ENCODE results near the gene CFAP73.
"Not testable (repeated sequence)": the region's sequence is repeated elsewhere in the genome, so short reads cannot be mapped to it uniquely, and the experiment has no call there.

The CFAP73 gene

DNA sequence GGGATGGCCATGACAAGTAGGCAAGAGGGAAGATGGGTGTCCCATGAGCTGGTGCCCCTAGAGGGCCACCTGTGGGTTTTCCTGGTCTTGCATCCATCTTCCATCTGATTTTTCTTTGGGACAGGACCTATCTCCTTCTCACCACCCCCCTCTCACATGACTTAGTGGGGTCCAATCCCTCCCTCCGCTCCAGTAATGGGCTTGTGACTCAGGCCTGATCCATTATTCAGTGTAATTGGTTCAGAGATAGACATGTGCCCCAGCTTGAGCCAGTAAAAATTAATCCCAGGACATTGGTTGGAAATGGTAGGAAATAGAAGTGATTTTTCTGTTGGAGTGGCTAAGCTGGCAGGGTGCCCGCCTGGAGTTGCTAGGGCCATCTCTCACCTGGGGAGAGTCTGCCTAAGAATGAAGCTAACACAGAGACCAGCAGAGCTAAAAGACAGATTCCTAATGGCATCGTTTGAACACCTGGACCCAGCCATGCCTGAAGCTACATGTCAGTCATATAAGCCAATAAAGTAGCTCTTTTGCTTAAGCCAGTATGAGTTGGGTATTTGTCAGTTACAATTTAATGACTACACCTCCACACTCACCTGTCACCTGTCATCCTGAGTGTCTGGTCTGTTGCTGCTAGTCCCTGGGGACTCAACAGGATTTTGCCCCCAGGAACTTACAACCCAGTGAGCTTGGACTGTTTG lies 28.7 kb upstream of the CFAP73 start:
- DNase-seq, result no peak

DNA sequence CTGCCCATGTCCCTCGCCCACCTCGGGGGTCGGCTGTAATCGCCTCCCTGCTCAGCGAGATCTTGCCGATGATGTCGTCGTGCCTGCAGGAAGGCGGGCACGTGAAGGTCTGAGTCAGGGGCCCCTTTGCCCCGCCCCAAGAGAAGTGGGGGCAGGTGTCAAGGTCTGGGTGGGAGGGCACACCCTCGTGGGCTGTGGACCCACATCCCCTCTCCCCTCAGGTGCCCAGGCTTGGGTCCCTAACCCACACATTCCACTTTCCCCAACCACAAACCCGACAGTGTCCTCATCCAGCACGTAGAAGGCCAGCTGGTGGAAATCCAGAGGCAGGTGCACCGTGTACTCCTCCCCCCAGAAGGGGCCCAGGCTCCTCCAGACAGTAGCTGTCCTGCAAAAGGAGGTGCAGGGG lies 21.7 kb upstream of the CFAP73 start:
- DNase-seq, result no peak

DNA sequence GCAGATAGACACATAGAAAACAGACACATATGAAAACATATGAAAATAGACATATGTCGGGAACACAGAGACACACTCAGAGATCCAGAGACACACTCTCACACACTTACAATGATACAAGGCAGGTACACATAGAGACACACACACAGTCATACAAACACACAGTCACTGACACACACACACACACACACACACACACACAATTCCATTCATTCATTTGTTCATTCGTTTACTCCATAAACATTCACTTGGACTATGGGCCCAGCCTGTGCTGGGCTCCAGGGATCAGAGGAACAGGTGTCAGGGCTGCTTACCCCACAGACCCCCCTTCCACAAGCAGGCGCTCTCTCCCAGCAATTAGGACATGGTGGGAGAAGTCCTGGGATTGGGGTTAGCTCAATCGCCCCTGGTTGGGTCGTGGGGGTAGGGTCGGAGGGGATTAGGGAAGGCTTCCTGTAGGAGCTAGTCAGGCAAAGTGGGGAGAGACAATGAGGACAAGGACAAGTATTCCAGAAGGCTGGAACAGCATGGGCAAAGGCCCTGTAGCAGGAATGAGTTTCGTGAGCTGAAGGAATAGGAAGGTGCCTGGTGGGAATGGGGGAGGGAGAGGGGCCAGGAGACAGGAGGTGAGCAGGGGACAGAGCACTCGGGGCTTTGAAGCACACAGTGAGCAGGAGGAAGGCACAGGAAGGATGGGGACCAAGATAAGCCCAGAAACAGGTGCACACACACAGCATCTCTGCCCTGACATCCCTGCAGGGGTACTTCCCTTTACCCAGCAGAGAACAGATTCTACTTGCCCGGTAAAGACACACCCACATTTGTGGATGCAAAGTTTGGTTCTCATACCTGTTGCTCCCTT lies 20.5 kb upstream of the CFAP73 start:
- no peak for DNase-seq

DNA sequence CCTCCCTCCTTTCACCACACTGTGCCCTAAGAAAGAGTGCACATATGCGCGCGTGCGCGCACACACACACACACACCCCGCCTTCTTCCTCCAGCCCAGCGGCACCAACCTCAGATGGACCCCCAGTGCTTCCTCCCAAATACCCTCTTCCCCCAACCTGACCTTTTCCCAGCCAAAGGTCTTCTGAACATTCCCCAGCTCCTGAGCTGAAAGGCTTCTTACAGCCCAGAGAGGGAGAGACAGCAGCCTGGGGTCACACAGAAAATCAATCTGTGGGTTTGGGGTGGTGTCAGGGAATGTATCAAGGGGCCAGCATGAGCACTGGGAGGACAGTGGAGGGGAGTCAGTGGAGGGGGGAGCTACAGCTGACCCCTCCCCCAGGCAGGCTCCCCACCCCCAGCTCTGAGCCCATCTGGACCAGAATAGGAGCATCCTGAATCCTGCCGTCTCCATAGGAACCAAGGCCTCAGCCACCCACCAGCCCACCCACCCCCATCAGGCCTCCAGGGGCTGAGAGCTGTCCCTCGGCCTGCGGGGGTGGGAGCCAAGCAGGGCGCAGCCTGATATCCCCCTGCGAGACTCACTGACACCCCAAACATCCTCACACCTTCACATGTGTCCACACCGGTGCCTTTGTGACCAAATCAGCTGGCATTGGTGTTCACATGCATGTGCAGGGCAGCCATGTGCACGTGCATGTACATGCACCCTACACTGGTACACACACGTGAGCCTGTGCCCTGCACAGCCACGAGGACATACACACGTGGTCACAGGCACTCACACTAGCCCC lies 19.7 kb upstream of the CFAP73 start:
- DNase-seq, result no peak

DNA sequence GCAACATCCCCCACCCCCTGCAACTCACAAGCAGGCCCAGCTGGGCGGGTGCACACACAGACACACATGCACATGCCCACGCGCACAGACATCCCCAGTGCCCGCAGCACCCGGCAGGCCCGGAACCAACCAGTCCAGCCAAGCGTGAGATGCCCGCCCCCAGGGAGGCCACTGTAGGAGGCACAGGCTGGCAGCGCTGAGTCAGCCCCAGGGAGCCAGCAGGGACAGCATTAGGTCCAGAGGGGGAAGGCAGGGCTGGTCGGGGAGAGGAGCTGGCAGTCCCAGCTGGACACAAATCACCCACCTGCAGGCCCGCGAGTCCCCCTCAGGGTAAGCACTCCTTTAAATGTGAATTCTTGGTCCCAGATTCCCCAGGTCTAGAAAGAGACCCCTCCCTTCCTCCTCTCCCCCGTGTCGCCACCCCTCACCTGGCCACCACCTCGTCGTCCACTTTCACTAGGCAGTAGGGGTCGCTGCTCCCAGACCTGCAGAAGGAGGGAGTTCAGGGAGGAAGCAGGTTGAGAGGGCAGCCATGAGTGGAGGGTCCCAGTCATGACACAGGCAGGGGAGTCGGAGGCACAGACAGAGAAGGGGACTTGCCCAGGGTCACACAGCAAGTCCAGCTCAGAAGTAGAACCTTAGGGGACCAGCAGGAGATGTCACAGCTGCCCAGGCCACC lies 18.9 kb upstream of the CFAP73 start:
- peak in 1 of 2 experiments; percentile 6 for DNase-seq

DNA sequence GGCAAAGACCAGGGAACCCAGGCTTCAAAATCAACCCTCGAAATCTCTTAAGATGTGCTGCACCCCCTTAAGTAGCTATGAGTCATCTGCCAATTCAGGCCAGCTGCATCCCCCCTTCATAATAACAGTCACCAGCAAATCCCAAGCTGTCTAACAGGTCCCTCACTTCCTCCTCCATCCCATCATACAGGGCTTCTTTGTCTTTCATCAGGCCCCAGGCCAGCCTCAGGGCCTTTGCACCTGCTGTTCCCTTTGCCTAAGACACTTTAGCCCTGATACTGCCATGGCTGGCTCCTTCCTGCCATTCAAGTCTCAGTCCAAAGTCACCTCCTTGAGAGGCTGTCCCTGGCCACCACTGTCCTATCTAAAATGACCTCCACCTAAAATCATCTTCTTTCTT lies 18.0 kb upstream of the CFAP73 start:
- DNase-seq, result no peak

DNA sequence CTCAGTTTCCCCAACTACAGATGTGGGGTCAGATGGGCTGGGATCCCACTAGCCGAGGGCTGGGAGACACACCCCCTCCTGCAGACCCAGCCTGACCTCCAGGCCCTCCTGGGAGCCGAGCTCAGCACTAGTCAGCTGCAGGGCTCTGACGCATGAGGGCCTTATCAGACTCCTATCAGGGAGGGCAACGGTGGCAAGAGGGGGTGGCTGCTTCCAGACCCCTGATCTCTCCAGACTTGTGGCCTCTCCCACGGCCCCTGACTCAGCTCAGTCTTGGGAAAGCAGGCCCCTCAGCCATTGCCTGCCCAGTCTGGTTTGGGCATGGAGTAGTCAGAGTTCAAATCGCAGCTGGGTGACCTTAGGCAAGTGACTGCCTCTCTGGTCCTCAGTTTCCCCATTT lies 16.5 kb upstream of the CFAP73 start:
- no peak for DNase-seq

DNA sequence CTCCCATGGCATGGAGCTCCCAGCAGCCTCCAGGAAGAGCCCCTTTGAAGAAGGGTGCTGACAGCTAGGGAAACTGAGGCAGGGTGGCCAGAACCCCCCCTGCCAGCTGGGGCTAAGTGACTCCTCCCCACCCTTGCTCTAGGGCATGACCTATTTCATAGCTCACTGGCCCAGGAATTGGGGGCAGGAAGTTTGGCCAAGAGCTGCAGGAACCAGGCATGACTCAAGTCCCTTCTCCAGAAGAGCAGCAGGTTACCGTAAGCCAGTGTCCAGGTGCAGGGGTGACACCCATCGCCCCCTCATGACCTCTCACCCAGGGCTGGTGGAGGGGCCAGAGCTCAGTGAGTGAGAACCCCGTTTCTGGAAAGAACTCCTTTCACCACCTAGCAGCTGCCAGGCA lies 15.9 kb upstream of the CFAP73 start:
- DNase-seq, result no peak

DNA sequence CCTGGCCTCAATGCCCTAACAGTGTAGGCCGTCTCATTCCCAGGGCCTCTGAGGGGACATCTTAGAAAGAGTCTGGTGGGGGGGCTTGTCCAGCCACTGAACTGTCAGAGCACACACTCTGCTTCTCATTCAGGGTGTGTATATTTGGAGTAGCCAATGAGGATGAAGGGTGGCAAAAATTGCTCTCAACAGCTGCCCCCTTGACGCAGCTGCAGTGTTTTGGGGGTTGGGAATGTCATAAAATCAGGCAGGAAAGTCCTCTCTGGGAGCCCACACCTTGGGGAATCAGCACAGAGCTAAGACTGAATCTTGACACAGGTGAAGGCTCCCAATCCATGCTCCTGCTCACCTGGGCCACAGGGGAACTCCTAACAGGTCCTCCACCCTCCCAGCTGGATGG lies 15.5 kb upstream of the CFAP73 start:
- no peak for DNase-seq

DNA sequence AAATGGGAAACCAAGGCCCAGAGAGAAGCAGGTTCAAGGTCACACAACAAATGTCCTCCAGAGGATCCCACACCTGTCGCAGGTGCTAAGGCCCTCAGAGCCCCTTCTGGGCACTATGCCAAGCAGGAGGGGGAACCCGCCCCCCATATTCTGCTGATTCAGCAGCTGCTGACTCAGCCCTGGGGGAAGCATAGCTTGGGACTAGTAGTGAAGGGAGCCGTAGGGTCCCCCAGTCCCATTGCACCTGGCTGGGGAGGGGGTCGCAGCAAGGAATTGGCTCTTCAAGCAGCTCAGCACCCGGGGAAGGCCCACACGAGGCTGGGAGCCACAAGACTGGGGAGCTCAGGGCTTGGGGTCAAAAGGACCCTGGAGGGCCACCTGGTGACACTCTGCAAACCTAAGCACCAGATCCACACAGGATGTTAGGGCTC lies 15.0 kb upstream of the CFAP73 start:
- DNase-seq, result no peak

DNA sequence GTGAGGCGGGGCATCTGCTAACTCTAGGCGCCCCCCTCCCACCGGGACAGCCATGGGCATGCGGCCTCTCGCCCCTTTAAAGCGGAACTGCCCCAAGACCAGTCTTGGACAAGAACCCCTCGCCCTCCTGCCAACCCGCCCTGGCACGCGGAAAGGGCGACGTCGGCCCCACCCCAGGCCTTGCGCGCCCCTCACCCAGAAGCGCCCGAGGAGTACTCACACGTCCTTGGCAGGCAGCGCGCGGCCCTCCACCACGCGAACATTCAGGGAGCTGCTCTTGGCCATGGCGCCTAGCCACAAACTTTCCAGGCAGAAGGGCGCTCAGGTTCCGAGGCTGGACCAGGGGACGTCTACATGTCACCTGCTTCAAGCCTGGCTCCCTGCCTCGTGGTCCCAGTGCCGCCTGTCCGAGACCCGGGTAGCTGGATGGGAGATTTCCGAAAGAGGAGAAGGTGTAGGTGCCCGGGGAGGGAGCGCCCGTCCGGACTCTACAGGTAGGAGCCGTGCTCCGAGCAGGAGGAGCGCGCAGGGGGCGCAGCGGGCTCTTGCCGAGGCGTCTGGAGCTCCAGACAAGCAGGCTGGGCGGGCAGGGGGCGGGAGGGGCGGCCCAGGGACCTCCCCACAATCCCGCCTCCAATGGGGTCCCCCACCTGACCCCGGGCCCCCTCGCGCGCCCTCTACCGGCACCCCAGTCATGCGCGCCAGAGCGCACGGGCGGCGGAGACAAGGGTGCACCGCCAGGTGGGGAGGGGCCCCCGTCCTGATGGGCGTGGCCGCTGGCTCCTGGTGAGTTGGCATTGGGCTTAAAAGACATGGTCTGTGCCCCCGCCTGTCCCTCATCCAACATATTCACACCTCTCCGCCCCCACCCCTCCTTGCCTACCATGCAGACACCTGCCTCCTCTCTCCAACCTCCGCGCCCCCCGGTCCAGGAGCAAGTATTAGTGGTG lies 14.1 kb upstream of the CFAP73 start, which contains the start of gene RASAL1:
Gene RASAL1, minus strand, starts transcription at position 584 of the 950 bp plus-strand sequence. Its CDS starts 299 bp downstream, at position 285.
- DNase-seq, result peak; percentile 65 to 67

DNA sequence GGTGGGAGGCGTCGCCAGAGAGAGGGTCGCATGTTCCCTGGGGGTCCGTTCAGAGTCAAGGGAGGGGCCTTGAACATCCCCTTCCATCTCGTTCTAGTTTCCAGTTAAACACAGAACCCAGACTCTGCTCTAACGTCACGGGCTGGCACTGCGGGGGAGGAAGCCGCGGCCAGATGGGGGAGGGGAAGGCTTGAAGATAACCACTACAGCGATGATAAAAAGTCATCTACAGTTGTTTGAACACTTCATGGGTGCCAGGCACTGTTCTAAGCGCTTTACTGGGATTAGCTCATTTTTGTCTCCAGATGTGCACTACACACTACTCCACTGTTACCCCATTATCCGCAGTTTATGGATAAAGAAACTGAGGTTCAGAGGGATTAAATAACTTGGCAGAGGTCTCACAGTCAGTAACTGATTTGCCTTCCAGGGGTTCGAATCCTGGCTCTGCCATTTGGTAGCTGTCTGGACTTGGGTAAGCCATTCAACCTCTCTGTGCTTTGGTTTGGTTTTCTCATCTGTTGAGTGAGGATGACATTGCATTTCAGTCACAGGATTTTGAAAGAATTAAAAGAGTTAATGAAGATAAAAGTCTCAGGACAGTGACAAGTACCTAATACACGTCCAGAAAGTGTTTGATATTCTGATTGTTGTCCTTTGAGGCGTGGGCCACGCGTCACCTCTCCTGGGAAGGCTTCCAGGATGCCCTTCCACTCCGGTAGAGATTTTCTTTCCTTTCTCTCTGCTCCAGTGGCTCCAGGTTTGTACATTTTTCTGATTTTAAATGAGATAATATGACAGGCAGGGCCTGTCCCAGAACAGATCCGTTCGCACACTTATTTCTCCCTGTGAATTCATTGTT lies 13.2 kb upstream of the CFAP73 start:
- no peak for DNase-seq

DNA sequence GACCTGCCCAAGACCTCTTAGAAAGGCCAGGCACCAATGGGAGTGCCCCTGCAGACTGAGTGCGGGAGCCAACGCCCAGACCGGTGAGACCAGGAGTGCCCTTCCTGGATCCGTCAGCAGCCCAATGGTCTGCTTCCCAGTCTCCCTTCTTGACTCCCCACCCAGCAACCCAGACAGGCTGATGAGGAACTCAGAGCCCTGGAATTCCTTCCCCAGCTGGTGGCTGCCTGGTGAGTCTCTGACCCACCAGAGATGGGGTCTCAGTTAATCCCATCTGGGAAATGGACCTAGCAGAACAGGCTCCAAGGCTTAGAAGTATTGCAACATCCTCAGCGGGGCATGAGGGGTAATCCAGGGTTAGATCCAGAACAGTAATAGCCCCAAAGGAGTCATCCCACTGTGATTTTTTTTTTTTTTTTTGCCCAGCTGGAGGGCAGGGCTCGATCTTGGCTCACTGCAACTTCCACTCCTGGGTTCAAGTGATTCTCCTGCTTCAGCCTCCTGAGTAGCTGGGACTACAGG lies 12.5 kb upstream of the CFAP73 start:
- DNase-seq, result no peak

DNA sequence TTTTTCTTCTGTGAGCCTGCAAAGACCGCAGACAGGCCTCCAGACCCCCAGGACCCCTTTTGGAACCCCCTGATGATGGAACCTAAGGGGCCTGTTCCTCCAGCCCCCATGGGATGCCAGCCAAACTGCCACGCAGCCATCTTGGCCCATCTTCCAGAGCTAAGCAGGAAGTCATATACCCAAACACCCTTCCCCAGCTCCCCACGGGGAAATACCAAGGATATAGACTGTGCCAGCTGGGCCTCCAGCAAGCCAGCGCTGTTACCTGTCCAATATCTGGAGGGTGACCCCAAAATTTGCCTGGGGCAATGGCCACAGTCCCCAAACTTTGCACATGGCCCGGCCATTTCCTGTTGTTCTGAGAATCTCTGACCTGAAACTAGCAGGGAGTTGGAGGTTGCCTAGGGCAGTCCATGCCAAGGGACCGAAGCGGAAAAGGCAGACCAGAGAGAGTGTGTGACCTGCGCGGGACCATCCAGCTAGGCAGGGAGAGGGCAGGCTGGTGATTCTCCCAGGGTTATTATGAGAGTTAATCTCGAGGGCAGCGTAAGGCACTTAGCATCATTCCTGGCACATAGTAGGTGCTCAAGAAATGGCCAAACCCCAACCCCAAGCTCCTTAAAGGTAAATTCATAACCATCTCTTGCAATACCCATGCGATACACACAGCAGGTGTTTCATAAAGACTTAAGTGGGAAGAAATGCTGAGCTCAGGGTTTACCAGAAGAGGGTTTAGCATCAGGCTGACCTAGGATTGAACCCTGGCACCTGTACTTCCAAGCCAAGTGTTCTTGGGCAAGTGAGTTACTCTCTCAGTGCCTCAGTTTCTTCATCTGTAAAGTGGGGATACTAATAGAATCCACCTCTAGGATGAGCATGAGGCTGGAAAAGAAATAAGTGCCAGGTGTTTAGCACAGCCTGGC lies 11.4 kb upstream of the CFAP73 start:
- DNase-seq, result no peak

DNA sequence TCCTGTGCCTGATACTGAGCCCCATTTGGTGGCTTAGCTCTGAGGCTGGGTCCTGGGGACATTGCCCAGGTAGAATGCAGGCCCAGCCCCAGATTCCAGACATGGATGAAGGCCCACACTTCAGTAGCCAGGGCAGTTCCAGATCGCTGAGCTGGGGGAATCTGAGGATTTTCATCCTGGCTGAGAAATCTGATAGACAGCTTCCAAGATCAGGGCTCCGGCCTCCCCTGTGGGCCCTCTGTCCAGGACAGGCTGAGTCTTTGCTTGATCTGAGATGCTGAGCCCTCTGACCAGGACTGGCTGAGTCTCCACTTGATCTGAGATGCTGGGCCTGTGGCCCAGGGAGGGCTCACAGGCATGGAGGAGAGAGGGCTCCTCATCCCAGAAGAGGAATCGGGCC lies 10.7 kb upstream of the CFAP73 start:
- no peak for DNase-seq

DNA sequence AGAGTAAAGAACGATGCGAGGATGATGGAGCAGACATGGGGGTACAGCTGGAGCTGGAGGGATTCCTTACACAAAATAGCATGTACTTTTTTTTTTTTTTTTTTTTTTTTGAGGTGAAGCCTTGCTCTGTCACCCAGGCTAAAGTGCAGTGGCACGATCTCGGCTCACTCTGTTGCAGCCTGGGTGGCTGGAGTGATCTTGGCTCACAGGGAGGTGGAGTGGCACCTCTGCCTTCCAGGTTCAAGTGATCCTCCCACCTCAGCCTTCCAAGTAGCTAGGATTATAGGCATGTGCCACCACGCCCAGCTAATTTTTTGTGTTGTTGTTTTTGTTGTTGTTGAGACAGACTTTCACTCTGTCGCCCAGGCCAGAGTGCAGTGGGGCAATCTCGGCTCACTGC lies 8.8 kb upstream of the CFAP73 start:
- no peak for DNase-seq

DNA sequence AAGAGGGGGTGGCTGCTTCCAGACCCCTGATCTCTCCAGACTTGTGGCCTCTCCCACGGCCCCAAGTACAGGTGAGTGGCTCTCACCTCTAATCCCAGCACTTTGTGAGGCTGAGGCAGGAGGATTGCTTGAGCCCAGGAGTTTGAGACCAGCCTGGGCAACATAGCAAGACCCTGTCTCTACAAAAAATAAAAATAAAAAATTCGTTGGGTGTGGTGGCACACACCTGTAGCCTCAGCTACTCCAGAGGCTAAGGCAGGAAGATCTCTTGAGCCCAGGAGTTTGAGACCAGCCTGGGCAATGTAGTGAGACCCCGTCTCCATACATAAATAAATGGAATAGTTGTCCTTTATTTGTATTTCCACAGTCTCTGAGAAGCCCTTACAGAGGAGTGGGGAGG lies 7.8 kb upstream of the CFAP73 start:
- DNase-seq, result not testable (repeated sequence)

DNA sequence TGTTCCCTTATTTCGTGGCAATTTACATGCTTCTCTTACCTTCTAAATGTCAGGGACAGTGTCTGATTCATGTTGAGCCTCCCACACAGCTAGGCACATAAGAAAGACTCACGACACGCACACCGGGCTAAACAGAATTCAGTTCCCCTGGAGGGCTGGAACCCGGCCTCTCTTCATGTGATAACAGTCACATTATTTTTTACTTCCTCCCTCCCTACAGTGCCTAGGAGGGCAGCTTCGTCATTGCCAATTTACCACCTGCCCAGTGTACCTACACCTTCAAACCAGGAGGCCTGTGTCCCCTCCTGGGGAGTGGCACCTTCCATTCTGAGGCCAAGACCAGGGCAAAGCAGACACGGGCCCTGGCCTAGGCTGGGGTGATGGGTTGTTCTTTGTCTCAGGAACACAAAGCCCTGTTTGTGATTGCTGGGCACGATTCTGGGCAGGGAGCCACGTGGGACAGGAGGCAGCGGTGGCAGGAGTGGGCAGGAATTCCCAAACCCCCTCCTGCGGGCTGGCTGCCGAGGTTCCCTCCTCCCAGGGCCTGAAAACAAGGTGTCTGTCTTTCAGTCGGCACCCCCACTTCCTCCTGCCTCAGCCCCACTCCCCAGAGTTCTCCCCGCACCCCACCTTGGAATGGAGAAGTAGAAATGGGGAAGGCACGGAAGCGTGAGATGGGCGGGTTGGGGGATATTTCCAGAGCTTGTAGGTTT lies 7.2 kb upstream of the CFAP73 start:
- no peak for DNase-seq
